SK-N-SH (cell line): Measurements from ENCODE around the gene UNC93B1.

Experiments used
- POLR2AphosphoS5 ChIP-seq: IDR thresholded peaks from 2 replicates; pipeline ENCODE4 v1.6.1; 2012; ENCODE audit warnings: low read depth, low read length
- TEAD4 ChIP-seq: IDR thresholded peaks from 2 replicates; pipeline ENCODE4 v1.4.0; 2012; ENCODE audit warnings: mild to moderate bottlenecking, borderline replicate concordance; ENCODE audit not compliant: insufficient read depth

DNA sequence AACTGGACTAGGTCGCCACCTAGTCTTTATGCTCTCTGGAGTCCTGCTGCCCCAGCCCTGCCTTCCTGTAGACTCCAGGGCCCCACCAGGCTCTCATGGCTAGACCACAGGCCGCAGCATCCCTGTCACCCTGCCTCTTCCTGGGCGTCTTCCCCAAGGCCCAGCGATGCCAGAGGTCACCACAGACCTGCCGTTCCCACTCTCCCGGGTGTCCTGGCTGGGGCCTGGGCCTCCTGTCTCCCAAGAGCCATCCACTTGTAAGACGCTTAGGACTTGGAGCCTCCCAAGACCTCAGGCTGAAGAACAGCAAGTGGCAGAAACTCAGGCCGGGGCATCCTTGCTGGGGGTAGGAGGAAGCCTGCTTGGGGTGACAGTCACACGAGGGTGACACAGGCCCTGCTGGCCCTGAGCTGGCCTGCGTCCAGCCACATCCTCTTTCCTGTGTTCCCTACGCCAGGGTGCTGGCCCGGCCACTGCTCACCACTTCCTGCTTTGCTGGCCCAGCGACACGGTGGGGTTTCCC lies 32.9 kb upstream of the UNC93B1 start:
- TF ChIP-seq TEAD4 (no peak), POLR2AphosphoS5 (no peak)
